Measurements from ENCODE around the gene CCDC182. TPM values are rescaled to one million over a fixed set of nuclear protein-coding genes. Genes with fewer than 3 reads are reported as not detected.
A peak's percentile ranks its signal among the peaks of the same experiment; 100 is the strongest.

The CCDC182 gene
- total RNA-seq (2014; rRNA removed; shearing (Covaris generic)), result not detected in 2 replicates

DNA sequence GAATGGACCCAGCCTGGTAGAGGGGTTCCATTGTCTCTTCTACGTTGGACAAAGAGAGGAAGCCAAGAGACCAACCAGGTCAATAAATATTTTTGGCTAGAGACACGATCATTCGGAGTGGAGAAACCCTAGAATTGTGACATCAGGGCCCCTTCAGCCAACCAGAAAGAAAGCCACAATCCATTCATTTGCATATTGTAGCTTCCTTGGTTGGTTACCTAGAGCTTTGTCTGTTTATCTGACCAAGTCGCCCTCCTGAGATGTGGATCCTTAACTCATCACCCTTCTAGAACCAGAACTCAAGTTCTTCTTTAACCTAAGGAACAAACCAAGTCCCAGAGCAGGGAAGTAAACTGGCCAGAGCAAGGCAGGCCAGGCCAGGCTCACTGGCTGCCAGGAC is at the start of gene CCDC182:
Gene CCDC182 (minus strand): TSS at position 58 of the 400 bp plus-strand sequence. CDS start 27 bp downstream, at position 31.
- DNase-seq (ENCODE audit: low read depth), result no peak

DNA sequence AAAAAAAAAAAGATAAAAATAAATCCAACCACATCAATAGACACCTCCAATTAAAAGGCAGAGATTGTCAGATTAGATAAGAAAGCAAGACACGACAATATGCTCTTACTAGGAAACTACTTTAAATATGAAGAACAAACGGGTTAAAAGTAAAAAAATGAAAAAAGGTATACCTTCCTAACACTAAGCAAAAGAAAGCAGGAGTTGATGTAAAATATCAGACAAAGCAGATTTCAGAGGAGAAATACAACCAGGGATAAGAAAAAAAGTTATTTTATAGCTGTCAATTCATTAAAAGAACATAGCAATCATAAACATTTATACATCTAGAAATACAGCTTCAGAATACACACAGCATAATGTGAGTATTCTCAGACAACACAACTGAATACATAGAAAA is 49.7 kb upstream of the CCDC182 start:
- no peak for DNase-seq (ENCODE audit: low read depth)

DNA sequence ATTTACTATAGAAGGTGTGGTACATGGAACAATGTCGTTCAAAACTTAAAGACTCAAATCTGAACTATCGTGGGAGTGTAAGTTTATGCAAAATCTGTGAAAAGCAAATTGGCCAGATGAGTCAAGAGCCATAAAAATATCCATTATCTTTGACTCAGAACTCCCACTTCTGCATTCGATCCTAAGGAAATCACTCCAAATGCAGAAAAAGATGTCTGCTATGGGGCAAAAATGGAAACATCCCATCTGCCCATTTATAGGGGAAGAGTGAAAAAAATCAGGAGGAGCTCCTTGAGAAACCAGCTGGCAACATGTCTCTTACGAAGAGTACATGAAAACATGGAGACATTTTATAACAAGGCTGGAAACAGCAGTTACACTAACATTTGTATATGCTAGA is 43.6 kb upstream of the CCDC182 start:
- DNase-seq (ENCODE audit: low read depth), result no peak

DNA sequence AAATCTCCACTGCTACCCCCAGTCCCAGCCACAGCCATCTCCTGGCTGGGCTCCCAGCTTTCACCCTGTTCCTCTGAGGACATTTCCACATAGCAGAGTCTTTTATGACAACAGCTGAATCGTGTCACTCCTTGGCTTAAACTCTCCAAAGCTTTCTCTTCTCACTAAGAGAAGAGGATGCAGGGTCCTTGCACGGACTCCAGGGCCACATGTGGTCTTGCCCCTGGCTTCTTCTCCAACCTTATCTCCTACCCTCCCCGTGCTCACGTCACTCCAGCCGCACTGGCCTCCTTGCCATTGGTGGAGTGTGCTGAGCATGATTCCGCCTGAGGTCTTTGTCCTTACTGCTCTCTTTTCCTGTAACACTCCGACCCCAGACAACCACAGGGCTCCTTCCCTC is 39.9 kb upstream of the CCDC182 start:
- DNase-seq (ENCODE audit: low read depth), result no peak

DNA sequence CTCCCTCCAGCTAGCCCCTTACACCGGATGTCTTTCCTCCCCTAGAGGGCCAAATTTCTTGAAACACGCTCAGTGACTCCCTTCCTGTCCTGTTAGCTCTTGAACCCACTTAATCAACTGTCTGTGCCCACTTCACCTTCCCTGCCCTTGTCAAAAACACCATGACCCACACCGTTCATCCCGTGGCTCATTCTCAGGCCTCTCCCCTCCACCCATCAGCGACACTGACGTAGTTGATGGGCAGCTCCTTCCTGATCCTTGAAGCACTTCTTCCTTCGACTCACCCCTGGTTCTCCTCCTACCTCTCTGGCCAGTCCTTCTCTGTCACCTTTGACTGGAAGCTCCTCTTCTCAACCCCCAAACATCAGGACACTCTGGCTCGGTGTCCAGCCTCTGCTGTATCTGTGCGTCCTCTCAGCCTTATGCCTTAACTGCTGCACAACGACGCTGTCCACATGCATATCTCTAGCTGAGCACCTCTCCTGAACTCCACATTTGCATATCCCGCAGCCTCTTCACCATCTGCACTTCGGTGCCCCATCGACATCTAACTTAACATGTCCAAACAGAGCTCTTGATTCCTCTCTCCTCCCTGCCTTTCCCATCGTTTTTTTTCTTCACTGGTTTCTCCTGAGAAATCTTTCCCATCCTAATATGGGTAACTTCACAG is 39.3 kb upstream of the CCDC182 start:
- no peak for DNase-seq (ENCODE audit: low read depth)

DNA sequence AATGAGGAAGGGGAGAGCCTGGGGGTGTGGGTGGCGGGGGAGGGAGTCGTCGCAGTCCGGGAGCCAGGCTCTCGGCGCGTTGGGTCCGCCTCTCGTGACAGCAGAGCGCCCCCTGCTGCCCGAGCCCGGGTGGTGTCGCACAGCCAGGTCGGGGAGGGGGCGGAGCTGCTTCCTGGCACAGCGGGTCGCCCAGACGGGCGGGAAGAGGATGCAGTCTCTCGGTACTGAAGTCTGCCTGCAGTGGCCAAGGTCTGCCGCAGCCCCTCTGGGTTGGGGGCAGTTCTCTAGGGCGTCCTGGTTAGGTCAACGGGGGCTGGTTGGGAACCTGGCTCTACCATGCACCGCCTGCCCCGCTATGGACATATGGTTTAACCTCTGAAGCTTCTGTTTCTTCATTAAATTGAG is 38.2 kb upstream of the CCDC182 start:
- peak; percentile 71 for DNase-seq (ENCODE audit: low read depth)

DNA sequence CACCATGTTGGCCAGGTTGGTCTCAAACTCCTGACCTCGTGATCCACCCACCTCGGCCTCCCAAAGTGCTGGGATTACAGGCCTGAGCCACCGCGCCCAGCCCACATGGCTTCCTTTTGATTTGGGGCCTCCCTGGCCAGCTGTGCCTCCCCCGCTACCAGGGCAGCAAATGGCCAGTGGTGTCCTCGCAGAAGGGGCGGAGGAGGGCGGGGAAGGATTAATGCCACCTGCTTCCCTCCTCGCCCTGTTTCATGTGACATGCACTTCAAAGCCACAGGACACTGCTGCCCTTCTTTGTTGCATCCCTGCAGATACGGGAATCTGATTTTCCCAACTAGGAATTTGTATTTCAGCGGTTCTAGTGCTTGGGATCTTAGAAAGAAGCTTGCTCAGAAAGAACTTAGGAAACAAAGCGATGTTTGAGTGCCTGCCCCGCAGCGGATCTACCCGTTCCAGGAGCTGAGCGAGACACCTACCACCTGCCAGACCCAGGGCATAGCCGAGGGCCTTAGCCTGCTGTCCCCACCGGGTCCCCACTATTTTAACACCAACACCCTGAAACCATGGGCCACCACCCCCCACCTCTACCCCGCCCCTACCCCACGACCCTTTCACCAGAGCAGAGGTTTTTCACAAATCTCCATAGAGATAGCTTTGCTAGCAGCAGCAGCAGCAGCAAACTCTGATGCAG is 37.7 kb upstream of the CCDC182 start:
- no peak for DNase-seq (ENCODE audit: low read depth)

DNA sequence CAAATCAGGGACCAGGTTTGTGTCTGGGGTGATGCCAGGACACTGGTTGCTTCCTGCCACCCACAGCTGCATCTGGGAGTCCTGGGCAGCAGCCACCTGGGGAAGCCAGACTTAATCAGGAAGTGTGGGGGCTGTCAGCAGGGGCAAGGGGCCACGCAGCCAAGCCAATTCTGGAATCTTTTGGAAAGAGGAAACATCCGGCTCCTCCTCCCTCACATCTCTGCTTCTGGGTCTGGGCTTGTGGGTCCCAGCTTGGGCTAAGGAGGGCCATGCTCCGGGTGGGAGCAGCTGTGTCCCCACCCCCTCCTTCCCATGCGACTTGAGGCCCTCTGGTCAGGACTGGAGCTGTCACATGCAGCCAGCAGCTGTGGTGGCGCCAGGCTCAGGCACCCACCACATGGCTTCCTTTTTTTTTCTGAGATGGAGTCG is 37.0 kb upstream of the CCDC182 start:
- DNase-seq (ENCODE audit: low read depth), result no peak

DNA sequence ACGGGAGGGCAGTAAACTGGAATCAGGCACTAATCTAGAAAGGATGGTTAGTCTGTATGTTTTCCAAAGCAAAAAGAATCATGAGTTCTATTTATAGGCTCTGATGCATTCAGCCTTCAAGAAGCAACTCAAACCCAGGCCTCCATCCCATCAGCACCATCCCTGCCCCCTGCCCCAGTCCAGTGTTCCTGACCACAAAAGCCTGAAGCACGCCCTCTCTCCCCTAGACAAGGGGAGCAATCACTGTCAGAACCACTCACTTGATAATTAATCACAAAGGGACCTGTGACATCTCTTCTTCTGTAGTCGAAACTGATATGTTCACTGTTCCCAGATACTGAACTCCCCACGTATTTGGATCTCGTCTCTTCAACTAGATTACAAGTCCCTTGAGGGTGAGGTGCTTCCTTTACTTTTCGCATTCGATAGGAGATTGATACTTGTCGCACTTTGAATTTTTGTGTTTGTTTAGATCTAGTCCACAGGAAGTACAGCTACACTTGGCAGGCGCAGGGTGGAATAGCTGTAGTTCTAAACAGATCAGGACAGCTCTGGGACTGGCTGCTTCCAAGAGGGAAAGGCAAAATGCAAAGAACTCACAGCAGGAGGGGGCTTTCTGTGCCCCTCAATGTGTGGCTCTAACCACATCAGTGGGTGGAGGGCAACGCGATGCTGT is 36.4 kb upstream of the CCDC182 start:
- no peak for DNase-seq (ENCODE audit: low read depth)

DNA sequence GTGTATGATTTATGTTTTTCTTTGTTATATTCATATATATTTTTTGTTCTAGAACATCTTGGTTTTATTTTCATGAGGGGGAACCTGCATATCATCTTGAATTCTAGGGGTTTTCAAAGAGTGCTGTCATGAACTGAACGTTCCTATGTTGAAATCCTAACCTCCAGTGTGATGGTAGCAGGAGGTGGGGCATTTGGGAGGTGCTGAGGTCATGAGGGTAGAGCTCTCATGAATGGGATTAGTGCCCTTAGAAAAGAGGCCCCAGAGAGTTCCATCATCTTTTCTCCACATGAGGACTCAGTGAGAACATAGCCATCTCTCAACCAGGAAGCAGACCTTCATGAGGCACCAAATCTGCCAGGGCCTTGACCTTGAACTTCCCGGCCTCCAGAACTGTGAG is 34.6 kb upstream of the CCDC182 start:
- no peak for DNase-seq (ENCODE audit: low read depth)

DNA sequence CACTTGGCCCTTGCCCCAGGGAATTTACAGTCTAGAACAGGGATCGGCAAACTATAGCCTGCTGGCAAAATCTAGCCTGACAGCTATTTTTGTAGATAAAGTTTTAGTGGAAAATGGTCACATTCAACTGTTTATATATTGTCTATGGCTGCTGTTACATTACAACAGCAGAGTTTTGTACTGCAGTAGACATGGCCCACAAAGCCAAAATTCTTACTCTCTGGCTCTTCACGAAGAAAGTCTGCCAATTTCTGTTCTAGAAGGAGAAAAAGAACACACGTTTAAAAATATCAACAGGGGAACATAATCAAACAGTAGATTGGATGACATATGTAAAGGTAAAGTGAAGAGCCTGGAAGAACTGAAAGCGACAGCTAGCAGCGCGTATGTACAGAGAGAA is 33.2 kb upstream of the CCDC182 start:
- DNase-seq (ENCODE audit: low read depth), result no peak

DNA sequence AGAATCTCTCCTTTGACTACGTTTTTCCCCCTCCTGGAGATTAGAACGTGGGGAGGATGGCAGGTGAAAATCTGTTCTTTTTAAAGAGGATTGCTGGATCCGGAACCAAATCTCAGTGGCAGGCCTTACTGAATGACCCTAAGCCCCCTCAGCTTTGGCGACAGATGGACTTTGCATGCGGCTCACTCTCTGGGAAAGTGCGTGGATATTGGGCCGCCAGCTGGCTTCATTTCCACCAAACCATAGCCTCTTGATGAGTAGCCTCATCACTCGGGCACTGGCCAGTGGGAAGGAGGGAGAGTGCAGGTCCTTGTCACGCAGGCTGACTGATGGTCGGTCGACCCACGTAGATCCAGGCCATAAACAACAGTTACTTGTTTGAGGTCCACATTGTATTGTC is 31.3 kb upstream of the CCDC182 start:
- DNase-seq (ENCODE audit: low read depth), result no peak

DNA sequence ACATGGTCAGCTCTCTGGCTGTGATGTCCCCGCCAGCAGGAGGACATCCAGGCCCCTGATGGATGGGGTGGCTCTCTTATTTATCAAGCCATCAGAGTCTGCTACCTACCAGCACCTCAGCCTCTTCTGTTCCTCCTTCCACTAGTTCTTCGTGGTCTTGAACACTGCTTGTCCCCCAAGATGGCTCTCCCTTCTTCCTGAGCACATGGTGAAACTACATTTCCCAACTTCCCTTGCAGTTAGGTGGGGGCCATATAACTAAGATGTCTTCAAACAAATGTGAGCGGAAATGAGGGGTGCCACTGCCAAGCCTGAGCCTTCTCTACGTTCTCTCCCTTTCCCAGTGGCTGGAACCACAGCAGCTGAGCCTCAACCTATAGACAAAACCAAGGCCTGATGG is 29.8 kb upstream of the CCDC182 start:
- DNase-seq (ENCODE audit: low read depth), result no peak

DNA sequence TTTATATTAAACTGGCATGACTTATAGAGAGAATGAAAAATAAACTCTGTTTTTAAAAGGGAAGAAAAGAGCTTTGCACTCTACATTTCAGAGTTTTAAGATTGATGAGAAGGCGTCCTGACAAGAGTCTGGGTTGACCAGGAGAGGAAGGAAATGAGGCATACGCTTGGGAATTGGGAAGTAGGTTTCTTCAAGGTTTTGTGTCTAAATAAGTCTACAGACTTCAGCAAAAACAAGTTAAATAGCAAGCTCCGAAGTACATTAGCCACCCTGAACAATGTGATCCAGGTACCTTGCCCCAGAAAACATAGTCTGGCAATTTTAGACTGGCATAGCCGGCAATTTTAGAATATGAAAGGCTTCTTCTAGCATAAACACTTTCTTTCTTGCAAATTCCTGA is 28.5 kb upstream of the CCDC182 start:
- DNase-seq (ENCODE audit: low read depth), result no peak

DNA sequence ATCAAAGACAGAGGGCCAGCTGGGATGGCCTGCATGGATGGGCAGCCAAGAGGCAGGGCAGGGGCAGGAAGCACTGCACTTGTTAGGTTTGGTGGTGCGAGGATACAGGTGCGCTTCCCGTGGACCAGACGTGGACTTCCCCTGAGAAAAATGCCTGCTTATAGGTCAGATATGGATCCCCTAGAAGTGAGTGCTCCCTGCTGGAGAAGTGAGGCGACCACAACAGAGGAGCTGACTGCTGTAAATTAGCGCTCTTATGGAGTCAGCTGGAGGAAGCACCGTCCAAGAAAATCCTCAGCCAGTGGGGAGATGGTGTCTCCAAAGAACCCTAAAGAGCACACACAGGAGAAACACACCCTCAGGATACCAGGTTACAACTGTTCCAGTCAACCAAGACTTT is 27.7 kb upstream of the CCDC182 start:
- DNase-seq (ENCODE audit: low read depth), result no peak

DNA sequence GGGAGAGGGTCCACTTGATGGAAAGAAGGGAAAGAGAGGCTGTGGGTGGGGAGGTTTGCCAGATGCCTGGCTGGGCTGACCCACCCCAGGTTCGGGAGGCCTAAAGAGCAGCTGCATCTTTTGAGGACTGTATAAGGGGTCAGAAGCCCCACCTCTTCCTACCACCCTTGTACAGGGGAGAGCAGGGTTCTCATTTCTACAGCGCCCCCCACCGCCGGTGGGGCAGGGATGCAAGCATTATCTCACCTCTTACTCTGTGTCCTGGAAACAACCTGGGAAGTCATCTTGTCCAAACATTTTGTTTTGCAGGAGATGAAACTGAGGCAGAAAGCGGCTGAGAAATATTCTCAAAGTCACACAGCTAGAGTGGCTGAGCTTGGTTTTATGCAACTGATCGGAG is 22.5 kb upstream of the CCDC182 start:
- no peak for DNase-seq (ENCODE audit: low read depth)

DNA sequence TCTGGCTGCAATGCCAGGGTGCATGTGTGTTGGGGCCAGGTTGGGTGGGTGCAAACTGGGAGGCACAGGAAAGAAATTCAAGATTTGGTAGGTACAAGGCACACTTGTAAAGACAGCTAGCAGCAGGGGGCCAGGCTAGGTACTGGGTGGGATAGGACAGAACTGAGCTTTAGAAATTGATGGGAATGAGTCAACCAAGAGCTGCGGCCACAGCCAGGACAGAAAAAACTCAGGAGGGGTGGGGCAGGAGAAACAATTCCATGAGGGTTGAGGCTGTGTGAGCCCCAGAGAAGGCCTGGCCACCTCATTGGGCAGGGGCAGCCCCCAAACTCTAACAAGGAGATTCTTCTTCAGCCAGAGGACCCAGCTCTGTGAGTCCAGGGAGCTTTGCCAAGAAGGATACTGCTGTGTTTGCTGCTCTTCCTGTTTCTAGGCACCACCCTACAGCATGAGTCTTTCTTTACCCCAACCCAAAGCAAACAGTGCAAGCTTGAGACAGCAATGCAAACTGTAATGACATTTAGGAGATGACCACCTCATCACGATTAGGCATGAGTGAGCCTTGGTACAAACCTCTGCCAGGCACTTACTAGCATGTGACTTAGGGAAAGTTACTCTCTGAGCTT is 21.3 kb upstream of the CCDC182 start:
- DNase-seq (ENCODE audit: low read depth), result no peak

DNA sequence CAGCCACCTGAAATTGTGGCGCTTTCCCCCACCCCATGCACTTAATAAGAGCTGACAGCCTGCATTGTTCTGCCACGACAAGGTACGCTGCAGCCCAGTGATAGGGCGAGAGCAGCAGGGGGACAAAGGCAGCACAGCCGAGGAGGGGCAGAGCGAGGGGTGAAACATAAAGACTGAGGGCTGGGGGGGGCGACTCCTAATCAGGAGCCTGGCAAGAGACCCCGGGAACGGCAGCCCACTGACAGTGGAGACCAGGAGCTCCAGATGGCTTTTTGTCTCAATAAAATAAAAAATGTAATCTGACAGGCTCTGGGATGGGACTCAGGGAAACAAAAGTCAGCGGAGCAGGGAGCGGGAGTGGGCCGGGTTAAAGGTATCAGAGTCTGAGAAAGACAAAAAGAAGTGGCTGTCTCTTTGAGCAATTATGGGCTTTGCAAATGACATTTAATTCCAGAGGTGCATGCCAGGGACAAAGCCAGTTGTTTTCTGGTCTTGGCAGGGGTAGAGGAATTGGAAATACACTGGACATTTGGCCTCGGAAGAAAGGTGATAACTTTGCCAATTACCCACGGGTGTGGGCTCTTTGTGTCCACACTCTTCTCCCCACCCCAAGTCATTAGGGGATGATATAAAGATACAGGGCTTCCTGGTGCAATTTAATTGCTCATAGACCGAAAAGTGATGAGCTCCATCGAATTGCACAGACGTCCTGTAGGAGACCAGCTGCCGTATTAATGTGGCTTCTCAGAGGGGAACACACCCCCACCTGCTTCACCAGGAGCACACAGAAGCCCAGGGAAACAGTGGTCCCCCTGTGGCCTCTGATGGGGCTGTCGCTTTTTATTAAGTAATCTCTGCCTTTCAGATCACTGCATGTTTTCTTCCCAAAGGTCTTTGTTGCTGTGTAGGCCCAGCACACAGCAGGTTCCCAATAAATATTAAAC is 17.6 kb upstream of the CCDC182 start:
- no peak for DNase-seq (ENCODE audit: low read depth)

DNA sequence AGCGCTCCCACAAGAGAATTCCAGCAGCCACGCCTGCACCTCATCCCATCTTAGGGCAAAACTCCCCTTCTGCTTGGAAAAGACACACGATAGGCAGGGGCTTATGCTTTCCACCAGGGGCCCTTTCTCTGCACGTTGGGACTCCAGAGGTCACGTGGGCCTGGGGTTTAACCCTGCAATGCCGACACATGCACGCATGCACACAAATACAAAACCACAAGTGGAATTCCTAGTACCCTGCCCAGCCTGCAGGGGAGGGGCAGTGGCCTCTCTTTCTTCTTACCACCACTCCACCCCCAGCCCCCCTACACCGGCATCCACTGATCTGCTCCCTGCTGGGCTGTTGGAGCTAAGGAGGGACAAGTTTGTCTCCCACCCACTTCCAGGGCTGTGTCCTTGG is 16.8 kb upstream of the CCDC182 start:
- DNase-seq (ENCODE audit: low read depth), result no peak

DNA sequence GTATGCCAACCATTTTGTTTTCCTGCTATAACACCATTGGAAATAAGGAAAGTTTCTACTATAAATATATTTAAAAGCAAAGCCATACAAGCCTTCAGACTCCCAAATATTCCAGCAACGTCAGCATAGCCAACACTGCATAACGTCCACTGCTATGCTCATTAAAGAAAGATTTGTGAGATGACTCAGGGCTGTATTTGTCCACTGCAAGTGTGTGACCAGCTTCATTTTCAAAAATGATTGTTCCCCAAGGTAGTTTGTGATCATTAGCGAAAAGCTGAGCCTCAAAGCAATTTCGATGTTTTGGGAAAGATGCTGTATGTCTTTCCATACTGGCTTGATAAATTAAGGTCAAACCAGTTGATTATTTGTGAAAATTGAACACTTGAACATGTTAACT is 14.9 kb upstream of the CCDC182 start:
- no peak for DNase-seq (ENCODE audit: low read depth)

DNA sequence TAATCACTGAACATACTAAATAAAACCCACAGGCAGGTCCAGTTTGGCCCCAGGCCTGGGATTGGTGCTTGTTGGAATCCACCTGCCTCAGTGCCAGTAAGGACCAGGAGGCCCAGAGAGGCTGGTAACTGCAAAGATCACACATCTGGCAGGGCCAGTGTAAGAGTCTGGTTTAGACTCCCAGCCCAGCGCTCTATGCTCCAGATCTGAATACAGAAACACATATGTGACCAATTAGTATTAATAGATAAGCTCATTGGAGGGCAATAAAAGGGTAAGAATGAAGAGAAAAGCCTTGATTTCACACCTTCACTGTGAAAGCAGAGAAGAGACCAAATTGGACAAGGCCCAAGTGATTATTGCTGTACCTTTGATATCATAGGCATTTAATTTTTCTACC is 13.6 kb upstream of the CCDC182 start:
- no peak for DNase-seq (ENCODE audit: low read depth)

DNA sequence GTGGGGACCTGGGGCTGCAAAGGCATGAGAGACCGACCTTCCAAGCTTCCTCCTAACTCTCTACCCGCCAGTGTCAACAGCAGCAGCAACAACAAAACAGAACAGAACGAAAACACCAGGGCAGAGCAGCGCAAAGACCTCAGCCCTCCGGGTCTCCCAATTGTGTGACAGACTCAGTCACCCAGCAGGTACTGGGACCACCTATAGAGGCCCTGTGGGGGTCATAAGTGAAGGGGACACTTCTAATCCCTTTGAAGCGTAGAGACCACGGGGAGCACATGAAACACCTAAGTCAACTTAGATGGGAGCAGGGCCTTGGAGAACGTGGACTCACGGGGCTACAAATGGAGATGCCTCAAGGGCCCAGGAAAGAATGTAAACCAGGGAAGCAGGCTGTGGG is 12.6 kb upstream of the CCDC182 start:
- no peak for DNase-seq (ENCODE audit: low read depth)

All from Daoy (cell line).